ENCODE data around the gene CTNNB1.

CTNNB1 gene

DNA sequence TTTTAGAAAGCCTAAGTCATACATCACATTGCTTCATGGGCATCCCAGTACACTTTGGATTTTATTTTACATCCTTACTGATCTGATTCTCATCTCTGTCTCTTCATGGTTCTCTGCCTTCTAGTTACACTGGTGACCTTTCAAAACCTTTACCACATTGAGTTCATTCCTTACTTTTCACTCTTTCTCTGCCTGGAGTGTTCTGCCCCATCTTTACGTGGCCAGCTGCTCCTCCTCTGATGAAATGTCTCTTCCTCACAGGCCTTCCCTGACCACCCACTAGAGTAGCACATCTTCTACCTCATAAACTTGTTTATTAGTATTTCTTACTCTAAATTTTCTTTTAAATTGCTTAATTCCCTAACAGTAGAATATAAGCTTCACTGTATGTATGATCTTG is 17.7 kb downstream of the CTNNB1 start:
- DNase-seq (ENCODE audit: low read depth in 2 of 2): no peak

GRCh38 chr3:41219424-41219823 is 20.1 kb downstream of the CTNNB1 start:
- DNase-seq (ENCODE audit: low read depth in 2 of 2): no peak

GRCh38 chr3:41220906-41221677 is 21.8 kb downstream of the CTNNB1 start:
- DNase-seq (ENCODE audit: low read depth in 2 of 2): no peak

- DNase-seq (ENCODE audit: low read depth in 2 of 2): no peak
Observed at GRCh38 chr3:41222012-41222411, 22.7 kb downstream of the CTNNB1 start.

- no peak for DNase-seq (ENCODE audit: low read depth in 2 of 2)
Observed at GRCh38 chr3:41222501-41222900, 23.2 kb downstream of the CTNNB1 start.

DNA sequence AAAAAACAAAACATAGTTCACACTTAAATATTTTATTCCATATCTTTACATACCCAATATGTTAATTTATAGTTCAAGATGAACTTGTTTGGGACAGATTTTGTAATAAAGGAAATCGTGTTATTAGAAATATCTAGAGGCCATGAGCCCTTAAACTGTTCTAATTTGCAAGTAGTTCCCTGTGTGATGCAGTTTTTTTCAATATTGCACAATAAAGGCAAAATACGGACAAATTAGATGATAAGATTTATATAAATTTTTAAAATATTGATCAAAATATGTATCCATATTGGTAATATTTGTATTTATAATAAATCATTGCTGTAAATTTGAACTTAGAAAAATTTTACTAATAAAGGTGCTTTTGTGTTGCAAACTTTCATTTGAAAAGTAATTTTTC is 23.8 kb downstream of the CTNNB1 start:
- no peak for DNase-seq (ENCODE audit: low read depth in 2 of 2)

GRCh38 chr3:41223691-41224090 is 24.4 kb downstream of the CTNNB1 start:
- no peak for DNase-seq (ENCODE audit: low read depth in 2 of 2)

DNA sequence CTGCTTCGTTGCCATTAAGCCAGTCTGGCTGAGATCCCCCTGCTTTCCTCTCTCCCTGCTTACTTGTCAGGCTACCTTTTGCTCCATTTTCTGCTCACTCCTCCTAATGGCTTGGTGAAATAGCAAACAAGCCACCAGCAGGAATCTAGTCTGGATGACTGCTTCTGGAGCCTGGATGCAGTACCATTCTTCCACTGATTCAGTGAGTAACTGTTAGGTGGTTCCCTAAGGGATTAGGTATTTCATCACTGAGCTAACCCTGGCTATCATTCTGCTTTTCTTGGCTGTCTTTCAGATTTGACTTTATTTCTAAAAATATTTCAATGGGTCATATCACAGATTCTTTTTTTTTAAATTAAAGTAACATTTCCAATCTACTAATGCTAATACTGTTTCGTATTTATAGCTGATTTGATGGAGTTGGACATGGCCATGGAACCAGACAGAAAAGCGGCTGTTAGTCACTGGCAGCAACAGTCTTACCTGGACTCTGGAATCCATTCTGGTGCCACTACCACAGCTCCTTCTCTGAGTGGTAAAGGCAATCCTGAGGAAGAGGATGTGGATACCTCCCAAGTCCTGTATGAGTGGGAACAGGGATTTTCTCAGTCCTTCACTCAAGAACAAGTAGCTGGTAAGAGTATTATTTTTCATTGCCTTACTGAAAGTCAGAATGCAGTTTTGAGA is 25.0 kb downstream of the CTNNB1 start:
- DNase-seq (ENCODE audit: low read depth in 2 of 2): no peak

DNA sequence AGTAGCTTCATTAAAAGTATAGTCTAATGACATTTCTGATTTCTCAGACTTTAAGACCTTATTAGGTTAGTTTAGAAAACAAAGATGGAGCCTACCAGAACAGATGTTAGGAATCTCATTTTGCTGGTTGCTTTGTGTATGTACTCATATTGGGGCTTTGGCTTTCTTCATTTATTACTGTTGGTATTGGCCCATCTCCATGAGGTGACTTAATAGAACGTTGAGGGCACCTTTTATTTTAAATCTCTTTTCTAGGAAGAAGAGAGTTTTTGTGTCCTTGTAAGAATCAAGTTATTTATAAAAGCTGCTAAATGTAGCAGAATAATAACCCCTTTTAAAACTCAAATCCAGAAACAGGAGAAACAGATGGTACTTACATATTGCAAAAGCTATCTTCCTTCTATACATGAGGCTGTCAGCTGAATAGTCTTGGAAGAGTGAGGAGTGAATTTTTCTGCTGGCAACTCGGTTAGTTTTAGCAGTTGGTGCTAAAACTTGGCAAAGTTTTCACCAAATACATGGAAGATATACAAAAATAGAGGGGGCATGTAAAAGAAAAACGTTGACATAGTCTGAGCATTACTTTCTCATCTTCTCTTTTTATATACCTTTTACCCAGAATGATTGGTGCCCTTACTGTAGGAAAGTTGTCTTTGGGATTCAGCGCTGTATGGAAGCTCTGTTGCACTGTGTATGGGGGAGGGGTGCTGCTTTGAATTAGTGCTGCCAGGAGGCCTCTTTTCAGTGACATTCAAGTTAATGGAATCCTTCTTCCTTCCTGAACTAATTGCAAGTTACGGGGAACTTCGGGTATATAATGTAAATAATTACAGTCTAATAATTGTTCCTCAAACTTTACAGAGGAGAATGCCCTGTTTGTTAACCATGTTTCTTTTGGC is 35.8 kb downstream of the CTNNB1 start:
- DNase-seq (ENCODE audit: low read depth in 2 of 2): no peak

DNA sequence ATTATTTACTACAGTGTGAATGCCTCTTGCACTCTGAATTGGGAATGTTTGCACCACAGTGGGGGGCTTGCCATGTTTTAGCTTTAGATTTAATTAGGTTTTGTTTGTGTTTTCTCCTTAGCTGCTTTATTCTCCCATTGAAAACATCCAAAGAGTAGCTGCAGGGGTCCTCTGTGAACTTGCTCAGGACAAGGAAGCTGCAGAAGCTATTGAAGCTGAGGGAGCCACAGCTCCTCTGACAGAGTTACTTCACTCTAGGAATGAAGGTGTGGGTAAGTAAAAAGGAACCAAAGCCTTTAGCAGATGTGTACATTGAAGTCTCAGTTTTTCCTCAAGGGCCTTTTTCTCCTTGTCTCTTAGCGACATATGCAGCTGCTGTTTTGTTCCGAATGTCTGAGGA is 36.9 kb downstream of the CTNNB1 start:
- no peak for DNase-seq (ENCODE audit: low read depth in 2 of 2)

DNA sequence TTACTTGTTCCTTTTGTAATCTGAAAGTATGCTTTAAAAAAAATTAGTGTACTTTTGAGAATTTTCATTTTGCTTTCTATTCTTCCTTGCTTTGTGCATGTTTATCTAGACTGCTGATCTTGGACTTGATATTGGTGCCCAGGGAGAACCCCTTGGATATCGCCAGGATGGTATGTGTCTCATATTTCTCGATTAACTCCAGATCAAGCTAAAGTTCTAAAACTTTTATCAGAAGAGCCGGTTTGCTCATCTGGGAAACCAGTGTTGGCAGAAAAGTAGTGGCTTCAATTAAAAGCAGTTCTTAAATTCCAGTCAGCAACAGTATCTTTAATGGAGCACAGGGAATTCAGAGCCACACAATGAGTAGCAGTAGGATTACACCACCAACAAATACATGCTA is 38.6 kb downstream of the CTNNB1 start:
- DNase-seq (ENCODE audit: low read depth in 2 of 2): no peak

GRCh38 chr3:41239587-41239986 is 40.3 kb downstream of the CTNNB1 start:
- DNase-seq (ENCODE audit: low read depth in 2 of 2): no peak

DNA sequence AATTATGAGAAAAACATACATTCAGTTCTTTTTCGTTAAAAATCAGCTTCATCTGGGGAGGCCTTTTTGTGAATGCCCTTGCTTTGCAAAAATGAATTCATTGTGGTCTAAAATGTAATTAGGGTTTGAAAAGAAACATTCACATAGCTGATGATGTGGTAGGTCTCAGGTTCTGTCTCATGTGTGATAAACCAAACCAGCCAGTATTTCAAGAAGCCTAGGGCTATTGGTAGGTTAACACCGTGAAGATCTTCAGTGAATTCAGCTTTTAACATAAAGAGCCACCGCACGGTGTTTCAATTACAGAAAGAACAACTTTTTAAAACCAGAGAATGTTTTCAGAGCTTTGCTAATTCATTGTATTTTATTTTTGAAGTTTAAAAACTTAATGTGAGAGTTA is 41.9 kb downstream of the CTNNB1 start:
- no peak for DNase-seq (ENCODE audit: low read depth in 2 of 2)

- DNase-seq (ENCODE audit: low read depth in 2 of 2): no peak
Observed at GRCh38 chr3:41241800-41242571, 42.7 kb downstream of the CTNNB1 start.

- no peak for DNase-seq (ENCODE audit: low read depth in 2 of 2)
Observed at GRCh38 chr3:41243183-41243582, 43.9 kb downstream of the CTNNB1 start.

GRCh38 chr3:41244620-41245336 is 45.5 kb downstream of the CTNNB1 start:
- no peak for DNase-seq (ENCODE audit: low read depth in 2 of 2)

- DNase-seq (ENCODE audit: low read depth in 2 of 2): no peak
Observed at GRCh38 chr3:41247055-41248004, 48.0 kb downstream of the CTNNB1 start.

GRCh38 chr3:41248525-41248924 is 49.2 kb downstream of the CTNNB1 start:
- no peak for DNase-seq (ENCODE audit: low read depth in 2 of 2)

DNA sequence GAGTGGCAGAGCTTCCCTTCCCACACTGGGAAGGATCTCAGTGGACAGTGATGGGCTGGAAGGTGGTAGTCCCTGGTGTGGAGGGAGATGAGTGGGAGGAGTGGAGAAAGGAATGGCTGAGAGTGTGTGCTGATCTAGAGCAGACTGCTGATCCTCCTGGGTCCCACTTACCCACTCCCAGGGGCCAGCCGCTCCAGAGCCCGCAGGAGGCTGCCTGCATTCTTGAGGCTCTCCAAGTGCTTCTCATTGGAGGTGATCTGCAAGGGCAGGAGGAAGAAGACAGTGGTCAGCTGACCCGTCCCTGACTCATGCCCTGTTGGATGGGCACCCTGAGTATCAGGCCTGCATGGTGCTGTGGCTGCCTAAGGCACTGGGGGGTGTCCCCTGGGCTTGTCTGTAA is 50.0 kb downstream of the CTNNB1 start:
- DNase-seq (ENCODE audit: low read depth in 2 of 2): no peak

DNA sequence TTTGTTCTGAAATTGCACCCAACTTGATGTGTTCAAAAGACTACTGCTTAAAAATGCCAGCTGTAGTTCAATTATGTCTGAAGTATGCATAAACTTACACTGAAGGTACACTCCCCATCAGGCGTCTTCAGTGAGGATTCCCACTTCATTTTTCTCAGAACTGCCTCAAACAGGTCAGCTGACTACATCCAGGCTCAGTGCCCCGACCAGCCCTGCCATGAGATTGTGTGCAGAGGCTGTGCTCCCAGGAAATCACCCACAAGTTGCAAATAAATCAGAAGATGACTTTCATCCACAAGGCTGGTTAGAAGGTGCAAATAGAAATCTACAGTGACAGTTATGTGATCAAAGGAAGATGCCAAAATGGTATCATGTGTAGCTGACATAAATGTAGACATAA is 51.5 kb downstream of the CTNNB1 start:
- no peak for DNase-seq (ENCODE audit: low read depth in 2 of 2)
